CD4-positive, alpha-beta memory T cell (primary cell): ENCODE data around the gene FOXN1. TPM values are rescaled to one million over a fixed set of nuclear protein-coding genes. Genes with fewer than 3 reads are reported as not detected.
"Not testable (repeated sequence)": the region's sequence is repeated elsewhere in the genome, so short reads cannot be mapped to it uniquely, and the experiment has no call there.

ENCODE experiments used
- CTCF ChIA-PET: fragments of 350-600 bp; sonication (Branson Sonifier 250); formaldehyde crosslinking; loops from one replicate; lab custom pipeline; 2021; ENCODE audit warnings: inconsistent platforms; ENCODE audit not compliant: partially characterized antibody; lab: Charles Lee
- POLR2A ChIA-PET: fragments of 350-600 bp; sonication (Branson Sonifier 250); formaldehyde crosslinking; loops from one replicate; lab custom pipeline; 2021; ENCODE audit not compliant: partially characterized antibody; lab: Charles Lee
- DNase-seq, 5 donors: peaks; one replicate each; pipeline versions ENCODE4 v3.0.0 to v3.0.0-alpha.2; 2020 to 2022; ENCODE audit warnings: mixed read lengths in 1 of 5
- H3K27ac ChIP-seq: one replicate; pipeline ENCODE4 v1.7.0; 2013; ENCODE audit warnings: low read depth, low read length
- H3K27me3 ChIP-seq: 2 replicates; pipeline ENCODE4 v1.7.0; 2013; ENCODE audit warnings: mild to moderate bottlenecking, low read length, moderate library complexity; ENCODE audit not compliant: insufficient read depth
- H3K36me3 ChIP-seq: 2 replicates; pipeline ENCODE4 v1.7.0; 2013; ENCODE audit warnings: mild to moderate bottlenecking, low read length, moderate library complexity; ENCODE audit not compliant: insufficient read depth
- H3K4me1 ChIP-seq: 2 replicates; pipeline ENCODE4 v1.7.0; 2013; ENCODE audit warnings: mild to moderate bottlenecking, low read length, moderate library complexity; ENCODE audit not compliant: insufficient read depth
- H3K4me3 ChIP-seq, 2 donors: one replicate each; pipeline ENCODE4 v1.7.0; 2013; ENCODE audit warnings: low read length in 2 of 2, mild to moderate bottlenecking in 1 of 2
- H3K9me3 ChIP-seq, 2 donors: one replicate each; pipeline ENCODE4 v1.7.0; 2013; ENCODE audit warnings: low read length in 2 of 2, control low read depth in 1 of 2; ENCODE audit not compliant: control insufficient read depth in 1 of 2
- H3K27ac Mint-ChIP-seq, 7 donors: one replicate each; pipeline ENCODE4 v1.8.0; 2020 to 2021; ENCODE audit warnings: mixed read lengths in 7 of 7, mild to moderate bottlenecking in 6 of 7, inconsistent platforms in 3 of 7, moderate library complexity in 3 of 7
- H3K27me3 Mint-ChIP-seq, 2 donors: one replicate each; pipeline ENCODE4 v1.8.0; 2020 to 2021; ENCODE audit warnings: mixed read lengths in 2 of 2
- H3K36me3 Mint-ChIP-seq, 2 donors: one replicate each; pipeline ENCODE4 v1.8.0; 2020 to 2021; ENCODE audit warnings: mixed read lengths in 2 of 2, inconsistent platforms in 1 of 2, mild to moderate bottlenecking in 1 of 2
- H3K4me1 Mint-ChIP-seq, 4 donors: one replicate each; pipeline ENCODE4 v1.8.0; 2020 to 2021; ENCODE audit warnings: mixed read lengths in 4 of 4, mild to moderate bottlenecking in 1 of 4
- H3K4me3 Mint-ChIP-seq, 8 donors: one replicate each; pipeline ENCODE4 v1.8.0; 2020 to 2021; ENCODE audit warnings: mixed read lengths in 8 of 8, mild to moderate bottlenecking in 7 of 8, moderate library complexity in 6 of 8, inconsistent platforms in 3 of 8
- H3K9me3 Mint-ChIP-seq, 8 donors: one replicate each; pipeline ENCODE4 v1.8.0; 2020 to 2021; ENCODE audit warnings: mixed read lengths in 8 of 8, mild to moderate bottlenecking in 5 of 8, inconsistent platforms in 3 of 8, moderate library complexity in 1 of 8
- intact Hi-C: fragments of 100-400 bp; cut with micrococcal nuclease; formaldehyde crosslinking; loops from one replicate; pipeline ENCODE4 v1.15.1; 2023
- polyA plus RNA-seq, 2 donors: library from polyadenylated mRNA; unstranded; fragments of 300-500 nt; fragmentation: Illumina TruSeq; gene quantifications; one replicate each; pipeline ENCODE4 v1.2.3, GENCODE V29; 2021
- total RNA-seq, 2 experiments: library from RNA; stranded (reverse); gene quantifications; one replicate each; pipeline ENCODE4 v1.2.3, GENCODE V29; 2021

The FOXN1 gene
- total and polyA plus RNA-seq, 4 experiments from 2014 or later = not detected

GRCh38 chr17:28519236-28519635 is 13.1 kb downstream of the FOXN1 start:
- ChIA-PET POLR2A (no interaction called here), CTCF (interaction anchor here (0.6 to 1.1 kb wide), 2 partner anchors 16 to 124 kb away, joined by 3 read pairs; no protein-coding TSS in a partner anchor)
- H3K27me3 ChIP-seq = no peaks in the 10 kb centered on the region
- no peak overlapping the region for H3K27ac ChIP-seq
- no peaks in the 10 kb centered on the region for H3K36me3 ChIP-seq
- intact Hi-C loops = no loop called here
- no peaks in the 10 kb centered on the region for H3K9me3 ChIP-seq
- DNase-seq = no peak
- Mint-ChIP-seq H3K27me3 (no peaks in the 10 kb centered on the region), H3K4me3 (no peak overlapping the region), H3K36me3 (no peaks in the 10 kb centered on the region), H3K9me3 (no peaks in the 10 kb centered on the region), H3K27ac (no peak overlapping the region), H3K4me1 (no peaks in the 10 kb centered on the region)
- H3K4me1 ChIP-seq = no peaks in the 10 kb centered on the region
- H3K4me3 ChIP-seq = no peak overlapping the region

GRCh38 chr17:28520687-28521086 is 14.5 kb downstream of the FOXN1 start:
- H3K4me3 ChIP-seq = no peak overlapping the region
- Mint-ChIP-seq H3K27me3 (no peaks in the 10 kb centered on the region), H3K36me3 (no peaks in the 10 kb centered on the region), H3K4me1 (no peaks in the 10 kb centered on the region), H3K27ac (no peak overlapping the region), H3K9me3 (no peaks in the 10 kb centered on the region), H3K4me3 (no peak overlapping the region)
- no peaks in the 10 kb centered on the region for H3K4me1 ChIP-seq
- no peaks in the 10 kb centered on the region for H3K36me3 ChIP-seq
- ChIA-PET POLR2A (no interaction called here), CTCF (no interaction called here)
- intact Hi-C loops = no loop called here
- no peaks in the 10 kb centered on the region for H3K27me3 ChIP-seq
- H3K27ac ChIP-seq = no peak overlapping the region
- no peaks in the 10 kb centered on the region for H3K9me3 ChIP-seq
- DNase-seq = no peak

- Mint-ChIP-seq H3K9me3 (no peaks in the 10 kb centered on the region), H3K27ac (no peak overlapping the region), H3K27me3 (no peaks in the 10 kb centered on the region), H3K4me3 (no peak overlapping the region), H3K4me1 (no peaks in the 10 kb centered on the region), H3K36me3 (no peaks in the 10 kb centered on the region)
- Histone ChIP-seq H3K36me3 (no peaks in the 10 kb centered on the region), H3K4me3 (no peak overlapping the region), H3K4me1 (no peaks in the 10 kb centered on the region), H3K27ac (no peak overlapping the region), H3K27me3 (no peaks in the 10 kb centered on the region), H3K9me3 (no peaks in the 10 kb centered on the region)
- POLR2A ChIA-PET = no interaction called here
- DNase-seq = no peak
- CTCF ChIA-PET = no interaction called here
- intact Hi-C loops = no loop called here
These were observed 15.3 kb downstream of the FOXN1 start for GRCh38 chr17:28521311-28522085.

- H3K36me3 Mint-ChIP-seq, H3K9me3 ChIP-seq, CTCF ChIA-PET, H3K27me3 ChIP-seq, H3K9me3 Mint-ChIP-seq, H3K27ac ChIP-seq, H3K4me1 ChIP-seq, H3K27ac Mint-ChIP-seq, H3K36me3 ChIP-seq, POLR2A ChIA-PET, H3K4me1 Mint-ChIP-seq, H3K4me3 ChIP-seq, intact Hi-C loops, DNase-seq, H3K27me3 Mint-ChIP-seq, H3K4me3 Mint-ChIP-seq: not testable (repeated sequence)
These were observed 16.1 kb downstream of the FOXN1 start for GRCh38 chr17:28522281-28522680.

GRCh38 chr17:28523186-28523585 is 17.0 kb downstream of the FOXN1 start:
- H3K27ac Mint-ChIP-seq = no peak overlapping the region
- no peak for DNase-seq
- no peaks in the 10 kb centered on the region for H3K4me1 Mint-ChIP-seq
- no peak overlapping the region for H3K4me3 Mint-ChIP-seq
- CTCF ChIA-PET = no interaction called here
- Histone ChIP-seq H3K36me3 (no peaks in the 10 kb centered on the region), H3K4me1 (no peaks in the 10 kb centered on the region), H3K9me3 (no peaks in the 10 kb centered on the region), H3K4me3 (no peak overlapping the region), H3K27me3 (no peaks in the 10 kb centered on the region), H3K27ac (no peak overlapping the region)
- no peaks in the 10 kb centered on the region for H3K27me3 Mint-ChIP-seq
- H3K36me3 Mint-ChIP-seq = no peaks in the 10 kb centered on the region
- H3K9me3 Mint-ChIP-seq = no peaks in the 10 kb centered on the region
- intact Hi-C loops = no loop called here
- POLR2A ChIA-PET = no interaction called here

GRCh38 chr17:28523876-28524275 is 17.7 kb downstream of the FOXN1 start:
- CTCF ChIA-PET = no interaction called here
- intact Hi-C loops = no loop called here
- no peaks in the 10 kb centered on the region for H3K36me3 ChIP-seq
- POLR2A ChIA-PET = no interaction called here
- no peak overlapping the region for H3K4me3 ChIP-seq
- no peak overlapping the region for H3K27ac ChIP-seq
- H3K27me3 Mint-ChIP-seq = no peaks in the 10 kb centered on the region
- no peak overlapping the region for H3K4me3 Mint-ChIP-seq
- no peak overlapping the region for H3K27ac Mint-ChIP-seq
- H3K4me1 Mint-ChIP-seq = no peaks in the 10 kb centered on the region
- no peaks in the 10 kb centered on the region for H3K9me3 Mint-ChIP-seq
- H3K9me3 ChIP-seq = no peaks in the 10 kb centered on the region
- H3K27me3 ChIP-seq = no peaks in the 10 kb centered on the region
- no peaks in the 10 kb centered on the region for H3K36me3 Mint-ChIP-seq
- H3K4me1 ChIP-seq = no peaks in the 10 kb centered on the region
- DNase-seq = no peak

- no peak overlapping the region for H3K27ac ChIP-seq
- H3K9me3 Mint-ChIP-seq = no peaks in the 10 kb centered on the region
- H3K36me3 ChIP-seq = no peaks in the 10 kb centered on the region
- intact Hi-C loops = no loop called here
- H3K4me1 Mint-ChIP-seq = no peaks in the 10 kb centered on the region
- H3K27me3 ChIP-seq = no peaks in the 10 kb centered on the region
- ChIA-PET POLR2A (no interaction called here), CTCF (no interaction called here)
- no peak for DNase-seq
- no peaks in the 10 kb centered on the region for H3K27me3 Mint-ChIP-seq
- no peaks in the 10 kb centered on the region for H3K36me3 Mint-ChIP-seq
- no peak overlapping the region for H3K4me3 ChIP-seq
- H3K4me3 Mint-ChIP-seq = no peak overlapping the region
- H3K9me3 ChIP-seq = no peaks in the 10 kb centered on the region
- H3K4me1 ChIP-seq = no peaks in the 10 kb centered on the region
- H3K27ac Mint-ChIP-seq = no peak overlapping the region
These were observed 18.6 kb downstream of the FOXN1 start for GRCh38 chr17:28524476-28525424.
